ENCODE results near the gene DIS3L2. TPM values are rescaled to one million over a fixed set of nuclear protein-coding genes. Genes with fewer than 3 reads are reported as not detected.

Gene DIS3L2
- total RNA-seq, 1 experiment from 2014 or later = 28.5 TPM

DNA sequence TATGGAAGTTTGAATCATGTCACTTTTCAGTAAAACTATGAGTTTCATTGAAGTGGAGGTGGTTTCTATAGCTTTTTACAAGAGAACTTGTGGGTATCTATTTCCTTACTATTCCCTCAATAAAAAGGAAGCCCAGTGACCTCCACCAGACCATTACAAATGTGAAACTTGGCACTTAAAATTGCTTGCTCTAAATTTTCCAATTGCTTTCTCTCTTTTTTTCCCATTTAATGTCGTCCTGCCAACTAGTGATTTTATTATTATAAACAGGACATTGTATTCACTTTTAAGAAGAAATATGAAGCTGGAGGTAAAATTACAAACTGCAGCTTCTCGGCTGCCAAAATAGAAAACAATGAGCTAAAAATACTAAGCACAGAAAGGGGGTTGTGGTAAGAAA, 208.9 kb downstream of the DIS3L2 start (continued):
- TF ChIP-seq, protein P1, sequence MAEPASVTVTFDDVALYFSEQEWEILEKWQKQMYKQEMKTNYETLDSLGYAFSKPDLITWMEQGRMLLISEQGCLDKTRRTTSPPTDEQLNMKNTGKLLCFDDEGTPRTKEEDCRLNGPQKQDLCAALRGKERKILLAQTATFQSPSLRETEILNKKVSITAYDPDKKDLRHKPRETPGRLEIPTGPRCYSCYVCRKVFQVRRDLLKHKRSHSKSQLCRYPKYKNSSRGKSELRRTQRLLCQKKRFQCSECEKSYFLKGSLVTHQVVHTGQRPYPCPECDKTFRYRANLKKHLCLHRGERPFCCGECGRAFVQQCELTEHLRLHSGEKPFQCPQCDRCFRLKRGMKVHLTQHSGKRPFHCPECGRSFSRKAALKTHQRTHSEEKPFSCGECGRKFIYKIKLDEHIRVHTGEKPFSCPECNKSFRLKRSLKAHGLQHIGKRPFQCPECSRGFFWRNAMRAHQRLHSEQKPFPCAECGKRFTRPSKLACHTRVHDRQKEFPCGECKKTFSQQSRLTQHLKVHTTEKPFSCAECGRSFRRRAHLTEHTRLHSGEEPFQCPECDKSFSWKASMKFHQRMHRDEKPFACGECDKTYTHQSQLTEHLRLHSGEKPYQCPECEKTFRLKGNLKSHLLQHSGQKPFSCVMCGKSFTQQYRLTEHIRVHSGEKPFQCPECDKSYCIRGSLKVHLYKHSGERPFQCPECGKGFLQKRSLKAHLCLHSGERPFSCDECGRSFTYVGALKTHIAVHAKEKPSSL (CRISPR knock-in tag; conservative IDR thresholded peaks at IDR 0.05) = no peak
- no peak for TF ChIP-seq CREB1 (CRISPR knock-in tag; IDR thresholded peaks at IDR 0.05)
- TF ChIP-seq, protein P2, sequence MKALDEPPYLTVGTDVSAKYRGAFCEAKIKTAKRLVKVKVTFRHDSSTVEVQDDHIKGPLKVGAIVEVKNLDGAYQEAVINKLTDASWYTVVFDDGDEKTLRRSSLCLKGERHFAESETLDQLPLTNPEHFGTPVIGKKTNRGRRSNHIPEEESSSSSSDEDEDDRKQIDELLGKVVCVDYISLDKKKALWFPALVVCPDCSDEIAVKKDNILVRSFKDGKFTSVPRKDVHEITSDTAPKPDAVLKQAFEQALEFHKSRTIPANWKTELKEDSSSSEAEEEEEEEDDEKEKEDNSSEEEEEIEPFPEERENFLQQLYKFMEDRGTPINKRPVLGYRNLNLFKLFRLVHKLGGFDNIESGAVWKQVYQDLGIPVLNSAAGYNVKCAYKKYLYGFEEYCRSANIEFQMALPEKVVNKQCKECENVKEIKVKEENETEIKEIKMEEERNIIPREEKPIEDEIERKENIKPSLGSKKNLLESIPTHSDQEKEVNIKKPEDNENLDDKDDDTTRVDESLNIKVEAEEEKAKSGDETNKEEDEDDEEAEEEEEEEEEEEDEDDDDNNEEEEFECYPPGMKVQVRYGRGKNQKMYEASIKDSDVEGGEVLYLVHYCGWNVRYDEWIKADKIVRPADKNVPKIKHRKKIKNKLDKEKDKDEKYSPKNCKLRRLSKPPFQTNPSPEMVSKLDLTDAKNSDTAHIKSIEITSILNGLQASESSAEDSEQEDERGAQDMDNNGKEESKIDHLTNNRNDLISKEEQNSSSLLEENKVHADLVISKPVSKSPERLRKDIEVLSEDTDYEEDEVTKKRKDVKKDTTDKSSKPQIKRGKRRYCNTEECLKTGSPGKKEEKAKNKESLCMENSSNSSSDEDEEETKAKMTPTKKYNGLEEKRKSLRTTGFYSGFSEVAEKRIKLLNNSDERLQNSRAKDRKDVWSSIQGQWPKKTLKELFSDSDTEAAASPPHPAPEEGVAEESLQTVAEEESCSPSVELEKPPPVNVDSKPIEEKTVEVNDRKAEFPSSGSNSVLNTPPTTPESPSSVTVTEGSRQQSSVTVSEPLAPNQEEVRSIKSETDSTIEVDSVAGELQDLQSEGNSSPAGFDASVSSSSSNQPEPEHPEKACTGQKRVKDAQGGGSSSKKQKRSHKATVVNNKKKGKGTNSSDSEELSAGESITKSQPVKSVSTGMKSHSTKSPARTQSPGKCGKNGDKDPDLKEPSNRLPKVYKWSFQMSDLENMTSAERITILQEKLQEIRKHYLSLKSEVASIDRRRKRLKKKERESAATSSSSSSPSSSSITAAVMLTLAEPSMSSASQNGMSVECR (CRISPR knock-in tag; IDR thresholded peaks at IDR 0.05; ENCODE audit: borderline replicate concordance) = no peak
- TF ChIP-seq, protein P3, sequence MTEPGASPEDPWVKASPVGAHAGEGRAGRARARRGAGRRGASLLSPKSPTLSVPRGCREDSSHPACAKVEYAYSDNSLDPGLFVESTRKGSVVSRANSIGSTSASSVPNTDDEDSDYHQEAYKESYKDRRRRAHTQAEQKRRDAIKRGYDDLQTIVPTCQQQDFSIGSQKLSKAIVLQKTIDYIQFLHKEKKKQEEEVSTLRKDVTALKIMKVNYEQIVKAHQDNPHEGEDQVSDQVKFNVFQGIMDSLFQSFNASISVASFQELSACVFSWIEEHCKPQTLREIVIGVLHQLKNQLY (CRISPR knock-in tag; IDR thresholded peaks at IDR 0.05) = no peak
- no peak for TF ChIP-seq NFE2L1 (CRISPR knock-in tag; IDR thresholded peaks at IDR 0.05)
- TF ChIP-seq, protein P4, sequence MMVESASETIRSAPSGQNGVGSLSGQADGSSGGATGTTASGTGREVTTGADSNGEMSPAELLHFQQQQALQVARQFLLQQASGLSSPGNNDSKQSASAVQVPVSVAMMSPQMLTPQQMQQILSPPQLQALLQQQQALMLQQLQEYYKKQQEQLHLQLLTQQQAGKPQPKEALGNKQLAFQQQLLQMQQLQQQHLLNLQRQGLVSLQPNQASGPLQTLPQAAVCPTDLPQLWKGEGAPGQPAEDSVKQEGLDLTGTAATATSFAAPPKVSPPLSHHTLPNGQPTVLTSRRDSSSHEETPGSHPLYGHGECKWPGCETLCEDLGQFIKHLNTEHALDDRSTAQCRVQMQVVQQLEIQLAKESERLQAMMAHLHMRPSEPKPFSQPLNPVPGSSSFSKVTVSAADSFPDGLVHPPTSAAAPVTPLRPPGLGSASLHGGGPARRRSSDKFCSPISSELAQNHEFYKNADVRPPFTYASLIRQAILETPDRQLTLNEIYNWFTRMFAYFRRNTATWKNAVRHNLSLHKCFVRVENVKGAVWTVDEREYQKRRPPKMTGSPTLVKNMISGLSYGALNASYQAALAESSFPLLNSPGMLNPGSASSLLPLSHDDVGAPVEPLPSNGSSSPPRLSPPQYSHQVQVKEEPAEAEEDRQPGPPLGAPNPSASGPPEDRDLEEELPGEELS (CRISPR knock-in tag; IDR thresholded peaks at IDR 0.05) = no peak

DNA sequence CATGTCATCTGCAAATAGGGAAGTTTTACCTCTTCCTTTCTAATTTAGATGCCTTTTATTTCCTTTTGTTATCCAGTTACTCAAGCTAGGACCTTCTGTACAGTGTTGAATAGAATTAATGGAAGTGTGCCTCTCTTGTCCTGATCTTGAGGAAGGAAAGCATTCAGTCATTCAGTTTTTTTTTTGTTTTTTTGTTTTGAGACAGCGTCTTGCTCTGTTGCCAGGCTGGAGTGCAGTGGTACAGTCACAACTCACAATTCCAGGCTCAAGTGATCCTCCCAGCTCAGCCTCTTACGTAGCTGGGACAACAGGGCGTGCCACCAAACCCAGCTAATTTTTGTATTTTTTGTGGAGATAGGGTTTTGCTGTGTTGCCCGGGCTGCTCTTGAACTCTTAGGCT, 213.1 kb downstream of the DIS3L2 start:
- no peak for DNase-seq (ENCODE audit: low spot score)
- Mint-ChIP-seq H3K4me3 (no peak overlapping the region), H3K9me3 (peaks cover 6% of the 10 kb centered on the region), H3K36me3 (peaks cover 4% of the 10 kb centered on the region; the same call in 1 of the 2 replicates), H3K27me3 (ENCODE audit: low read depth) (no peaks in the 10 kb centered on the region), H3K27ac (no peak overlapping the region), H3K4me1 (peaks cover 8% of the 10 kb centered on the region)
- ChIA-PET POLR2A (interaction anchor here (0.7 kb wide), 3 partner anchors 507 to 1275 kb away, joined by 5 to 6 read pairs (median 5); no protein-coding TSS in a partner anchor), CTCF (interaction anchor here (0.7 to 1.5 kb wide), 6 partner anchors 17 to 633 kb away, joined by 3 to 6 read pairs (median 5); no protein-coding TSS in a partner anchor)
- TF ChIP-seq, protein P1 (CRISPR knock-in tag; conservative IDR thresholded peaks at IDR 0.05) = no peak
- TF ChIP-seq PRRX2 (CRISPR knock-in tag; IDR thresholded peaks at IDR 0.05) (no peak), TEAD1 (CRISPR knock-in tag; IDR thresholded peaks at IDR 0.05) (no peak), FOXP1 (CRISPR knock-in tag; IDR thresholded peaks at IDR 0.05; ENCODE audit: borderline replicate concordance) (no peak), NR2C2 (CRISPR knock-in tag; IDR thresholded peaks at IDR 0.05) (no peak)
- TF ChIP-seq, protein P5, sequence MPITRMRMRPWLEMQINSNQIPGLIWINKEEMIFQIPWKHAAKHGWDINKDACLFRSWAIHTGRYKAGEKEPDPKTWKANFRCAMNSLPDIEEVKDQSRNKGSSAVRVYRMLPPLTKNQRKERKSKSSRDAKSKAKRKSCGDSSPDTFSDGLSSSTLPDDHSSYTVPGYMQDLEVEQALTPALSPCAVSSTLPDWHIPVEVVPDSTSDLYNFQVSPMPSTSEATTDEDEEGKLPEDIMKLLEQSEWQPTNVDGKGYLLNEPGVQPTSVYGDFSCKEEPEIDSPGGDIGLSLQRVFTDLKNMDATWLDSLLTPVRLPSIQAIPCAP (CRISPR knock-in tag; IDR thresholded peaks at IDR 0.05) = no peak
- TF ChIP-seq, protein P6, sequence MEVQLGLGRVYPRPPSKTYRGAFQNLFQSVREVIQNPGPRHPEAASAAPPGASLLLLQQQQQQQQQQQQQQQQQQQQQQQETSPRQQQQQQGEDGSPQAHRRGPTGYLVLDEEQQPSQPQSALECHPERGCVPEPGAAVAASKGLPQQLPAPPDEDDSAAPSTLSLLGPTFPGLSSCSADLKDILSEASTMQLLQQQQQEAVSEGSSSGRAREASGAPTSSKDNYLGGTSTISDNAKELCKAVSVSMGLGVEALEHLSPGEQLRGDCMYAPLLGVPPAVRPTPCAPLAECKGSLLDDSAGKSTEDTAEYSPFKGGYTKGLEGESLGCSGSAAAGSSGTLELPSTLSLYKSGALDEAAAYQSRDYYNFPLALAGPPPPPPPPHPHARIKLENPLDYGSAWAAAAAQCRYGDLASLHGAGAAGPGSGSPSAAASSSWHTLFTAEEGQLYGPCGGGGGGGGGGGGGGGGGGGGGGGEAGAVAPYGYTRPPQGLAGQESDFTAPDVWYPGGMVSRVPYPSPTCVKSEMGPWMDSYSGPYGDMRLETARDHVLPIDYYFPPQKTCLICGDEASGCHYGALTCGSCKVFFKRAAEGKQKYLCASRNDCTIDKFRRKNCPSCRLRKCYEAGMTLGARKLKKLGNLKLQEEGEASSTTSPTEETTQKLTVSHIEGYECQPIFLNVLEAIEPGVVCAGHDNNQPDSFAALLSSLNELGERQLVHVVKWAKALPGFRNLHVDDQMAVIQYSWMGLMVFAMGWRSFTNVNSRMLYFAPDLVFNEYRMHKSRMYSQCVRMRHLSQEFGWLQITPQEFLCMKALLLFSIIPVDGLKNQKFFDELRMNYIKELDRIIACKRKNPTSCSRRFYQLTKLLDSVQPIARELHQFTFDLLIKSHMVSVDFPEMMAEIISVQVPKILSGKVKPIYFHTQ (CRISPR knock-in tag; IDR thresholded peaks at IDR 0.05) = no peak
- TF ChIP-seq, protein P7, sequence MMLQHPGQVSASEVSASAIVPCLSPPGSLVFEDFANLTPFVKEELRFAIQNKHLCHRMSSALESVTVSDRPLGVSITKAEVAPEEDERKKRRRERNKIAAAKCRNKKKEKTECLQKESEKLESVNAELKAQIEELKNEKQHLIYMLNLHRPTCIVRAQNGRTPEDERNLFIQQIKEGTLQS (CRISPR knock-in tag; conservative IDR thresholded peaks at IDR 0.05) = no peak
- TF ChIP-seq, protein P8, sequence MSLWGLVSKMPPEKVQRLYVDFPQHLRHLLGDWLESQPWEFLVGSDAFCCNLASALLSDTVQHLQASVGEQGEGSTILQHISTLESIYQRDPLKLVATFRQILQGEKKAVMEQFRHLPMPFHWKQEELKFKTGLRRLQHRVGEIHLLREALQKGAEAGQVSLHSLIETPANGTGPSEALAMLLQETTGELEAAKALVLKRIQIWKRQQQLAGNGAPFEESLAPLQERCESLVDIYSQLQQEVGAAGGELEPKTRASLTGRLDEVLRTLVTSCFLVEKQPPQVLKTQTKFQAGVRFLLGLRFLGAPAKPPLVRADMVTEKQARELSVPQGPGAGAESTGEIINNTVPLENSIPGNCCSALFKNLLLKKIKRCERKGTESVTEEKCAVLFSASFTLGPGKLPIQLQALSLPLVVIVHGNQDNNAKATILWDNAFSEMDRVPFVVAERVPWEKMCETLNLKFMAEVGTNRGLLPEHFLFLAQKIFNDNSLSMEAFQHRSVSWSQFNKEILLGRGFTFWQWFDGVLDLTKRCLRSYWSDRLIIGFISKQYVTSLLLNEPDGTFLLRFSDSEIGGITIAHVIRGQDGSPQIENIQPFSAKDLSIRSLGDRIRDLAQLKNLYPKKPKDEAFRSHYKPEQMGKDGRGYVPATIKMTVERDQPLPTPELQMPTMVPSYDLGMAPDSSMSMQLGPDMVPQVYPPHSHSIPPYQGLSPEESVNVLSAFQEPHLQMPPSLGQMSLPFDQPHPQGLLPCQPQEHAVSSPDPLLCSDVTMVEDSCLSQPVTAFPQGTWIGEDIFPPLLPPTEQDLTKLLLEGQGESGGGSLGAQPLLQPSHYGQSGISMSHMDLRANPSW (CRISPR knock-in tag; conservative IDR thresholded peaks at IDR 0.05; ENCODE audit: low read depth) = no peak
- no peak for ATAC-seq

All from WTC11 (cell line).